HEK293T (cell line): ENCODE measurements around the gene LRSAM1.

Experiments
- CTCF ChIA-PET: fragments of 350-600 bp; formaldehyde crosslinking; extraction: SDS; loops from one replicate; lab custom pipeline; 2021; ENCODE audit warnings: antibody characterized with exemption, inconsistent platforms; lab: Yijun Ruan, JAX
- POLR2A ChIA-PET: fragments of 350-600 bp; formaldehyde crosslinking; extraction: SDS; loops from one replicate; lab custom pipeline; 2020; ENCODE audit warnings: antibody characterized with exemption, inconsistent platforms; lab: Yijun Ruan, JAX
- DNase-seq: peaks from one replicate; pipeline ENCODE4 v3.0.0; 2012; ENCODE audit warnings: mixed read lengths; ENCODE audit errors: extremely low spot score
- ARNT ChIP-seq: fragments of 450-650 bp; IDR thresholded peaks from 2 replicates; pipeline ENCODE4 v1.6.1; 2017; ENCODE audit warnings: mild to moderate bottlenecking
- BHLHE40 ChIP-seq: fragments of 450-650 bp; IDR thresholded peaks from 2 replicates; pipeline ENCODE4 v1.6.1; 2016; ENCODE audit warnings: mild to moderate bottlenecking, moderate library complexity, borderline replicate concordance
- CTBP1 ChIP-seq: fragments of 450-650 bp; IDR thresholded peaks from 2 replicates; pipeline ENCODE4 v1.6.1; 2016; ENCODE audit warnings: borderline replicate concordance
- ELF4 ChIP-seq: fragments of 450-650 bp; IDR thresholded peaks from 2 replicates; pipeline ENCODE4 v1.6.1; 2017; ENCODE audit warnings: antibody characterized with exemption
- FOXA1 ChIP-seq: fragments of 450-650 bp; IDR thresholded peaks from 2 replicates; pipeline ENCODE4 v1.6.1; 2016; ENCODE audit warnings: mild to moderate bottlenecking
- FOXK2 ChIP-seq: fragments of 450-650 bp; IDR thresholded peaks from 2 replicates; pipeline ENCODE4 v1.6.1; 2016; ENCODE audit warnings: mild to moderate bottlenecking
- FOXM1 ChIP-seq: fragments of 450-650 bp; IDR thresholded peaks from 2 replicates; pipeline ENCODE4 v1.6.1; 2017; ENCODE audit warnings: mild to moderate bottlenecking, borderline replicate concordance
- HDGF ChIP-seq: fragments of 450-650 bp; IDR thresholded peaks from 2 replicates; pipeline ENCODE4 v1.6.1; 2017; ENCODE audit warnings: antibody characterized with exemption, borderline replicate concordance
- L3MBTL2 ChIP-seq: fragments of 450-650 bp; conservative IDR thresholded peaks from 2 replicates; pipeline ENCODE4 v1.6.1; 2016; ENCODE audit warnings: mild to moderate bottlenecking
- LEF1 ChIP-seq: fragments of 450-650 bp; IDR thresholded peaks from 2 replicates; pipeline ENCODE4 v1.6.1; 2017; ENCODE audit warnings: mild to moderate bottlenecking, borderline replicate concordance
- NFRKB ChIP-seq: fragments of 450-650 bp; IDR thresholded peaks from 2 replicates; pipeline ENCODE4 v1.6.1; 2016; ENCODE audit warnings: mild to moderate bottlenecking, moderate library complexity
- PKNOX1 ChIP-seq: fragments of 450-650 bp; IDR thresholded peaks from 2 replicates; pipeline ENCODE4 v1.6.1; 2016
- SP1 ChIP-seq: fragments of 450-650 bp; IDR thresholded peaks from 2 replicates; pipeline ENCODE4 v1.6.1; 2017
- SUZ12 ChIP-seq: fragments of 450-650 bp; IDR thresholded peaks from 2 replicates; pipeline ENCODE4 v1.6.1; 2016; ENCODE audit warnings: mild to moderate bottlenecking
- TARDBP ChIP-seq: fragments of 450-650 bp; IDR thresholded peaks from 2 replicates; pipeline ENCODE4 v1.6.1; 2016
- ZNF384 ChIP-seq: fragments of 450-650 bp; IDR thresholded peaks from 2 replicates; pipeline ENCODE4 v1.6.1; 2016

The LRSAM1 gene

GRCh38 chr9:127450830-127451607, at the start of gene LRSAM1, which contains the start of gene RPL12:
Gene LRSAM1, plus strand, starts transcription at chr9:127451510. Its CDS starts 3,018 bp downstream, at chr9:127454528.
Gene RPL12, minus strand, starts transcription at chr9:127451406. Its CDS starts 89 bp downstream, at chr9:127451317.
- ChIA-PET POLR2A (interaction anchor here (0.5 to 1.8 kb wide), 15 partner anchors 10 to 537 kb away, joined by 3 to 9 read pairs (median 3); partner anchors contain the start of genes RALGPS1 and ZNF79), CTCF (no interaction called here)
- TF ChIP-seq NFRKB = peak; percentile 67
- no peak for TF ChIP-seq BHLHE40
- TF ChIP-seq L3MBTL2 = 0 out of 2 replicates have a peak, but pooled peaks have one; percentile 11
- TF ChIP-seq SUZ12 = no peak
- TF ChIP-seq FOXK2 = no peak
- no peak for TF ChIP-seq TARDBP
- TF ChIP-seq ZNF384 = no peak
- TF ChIP-seq FOXM1 = no peak
- TF ChIP-seq FOXA1 = no peak
- no peak for TF ChIP-seq PKNOX1
- TF ChIP-seq CTBP1 = peak; percentile 52; the same call in 1 of the 2 replicates
- TF ChIP-seq SP1 = peak; percentile 90
- TF ChIP-seq LEF1 = peak; percentile 90
- peak; percentile 10; the same call in 1 of the 2 replicates for TF ChIP-seq ARNT
- TF ChIP-seq ELF4 = peak; percentile 99
- no peak for TF ChIP-seq HDGF
- DNase-seq = peak; percentile 95

- ChIA-PET POLR2A (no interaction called here), CTCF (no interaction called here)
- TF ChIP-seq FOXA1 (no peak), SUZ12 (no peak), FOXM1 (no peak), ZNF384 (no peak), ARNT (no peak), FOXK2 (no peak), BHLHE40 (no peak), ELF4 (no peak), HDGF (no peak), LEF1 (no peak), TARDBP (no peak), L3MBTL2 (no peak), SP1 (no peak), CTBP1 (no peak), PKNOX1 (no peak), NFRKB (no peak)
- DNase-seq = no peak
Measured at GRCh38 chr9:127402401-127403090, 48.8 kb upstream of the LRSAM1 start.

GRCh38 chr9:127403507-127404192, 47.7 kb upstream of the LRSAM1 start:
- ChIA-PET CTCF (no interaction called here), POLR2A (interaction anchor here (1.1 kb wide), 1 partner anchor 15 kb away, joined by 3 read pairs; no protein-coding TSS in a partner anchor)
- DNase-seq = no peak
- no peak for TF ChIP-seq SP1
- TF ChIP-seq FOXM1 = no peak
- no peak for TF ChIP-seq HDGF
- TF ChIP-seq ELF4 = no peak
- TF ChIP-seq FOXK2 = no peak
- TF ChIP-seq ZNF384 = no peak
- no peak for TF ChIP-seq BHLHE40
- TF ChIP-seq CTBP1 = no peak
- no peak for TF ChIP-seq PKNOX1
- TF ChIP-seq NFRKB = no peak

GRCh38 chr9:127404631-127405030, 46.7 kb upstream of the LRSAM1 start:
- TF ChIP-seq NFRKB = no peak
- ChIA-PET CTCF (no interaction called here), POLR2A (no interaction called here)
- DNase-seq = no peak

- POLR2A ChIA-PET = no interaction called here
Measured at GRCh38 chr9:127405344-127406125, 45.8 kb upstream of the LRSAM1 start.

More at GRCh38 chr9:127405344-127406125, 45.8 kb upstream of the LRSAM1 start:
- DNase-seq = no peak
- TF ChIP-seq FOXA1 (no peak), SP1 (no peak), ZNF384 (no peak), LEF1 (no peak), PKNOX1 (no peak), HDGF (no peak), FOXK2 (no peak), ELF4 (no peak), TARDBP (no peak), NFRKB (no peak), L3MBTL2 (no peak), CTBP1 (no peak)
- CTCF ChIA-PET = no interaction called here
